Jurkat, Clone E6-1 (cell line): ENCODE results near the gene BATF.
A peak's percentile ranks its signal among the peaks of the same experiment; 100 is the strongest.

Experiments used
- DNase-seq: peaks from one replicate; pipeline ENCODE4 v3.0.0-alpha.2; 2011; ENCODE audit warnings: low read depth, low spot score
- H3K4me3 ChIP-seq: 2 replicates; pipeline ENCODE4 v1.5.1; 2011; ENCODE audit warnings: mild to moderate bottlenecking, low read length, control low read depth, moderate library complexity

Gene BATF

GRCh38 chr14:75497701-75498100, 24.6 kb upstream of the BATF start:
- DNase-seq, result no peak
- no peak overlapping the region for H3K4me3 ChIP-seq

GRCh38 chr14:75499084-75499875, 23.0 kb upstream of the BATF start:
- DNase-seq, result no peak
- no peak overlapping the region for H3K4me3 ChIP-seq

- no peak for DNase-seq
- no peak overlapping the region for H3K4me3 ChIP-seq
Observed at GRCh38 chr14:75501080-75501479, 21.2 kb upstream of the BATF start.

GRCh38 chr14:75504411-75504810, 17.9 kb upstream of the BATF start:
- no peak overlapping the region for H3K4me3 ChIP-seq
- no peak for DNase-seq

GRCh38 chr14:75506930-75507329, 15.3 kb upstream of the BATF start:
- DNase-seq, result no peak
- no peak overlapping the region for H3K4me3 ChIP-seq

GRCh38 chr14:75510547-75510946, 11.7 kb upstream of the BATF start:
- DNase-seq, result no peak
- H3K4me3 ChIP-seq, result no peak overlapping the region

- H3K4me3 ChIP-seq, result no peak overlapping the region
- no peak for DNase-seq
Observed at GRCh38 chr14:75511201-75511600, 11.1 kb upstream of the BATF start.

GRCh38 chr14:75513911-75514672, 8.2 kb upstream of the BATF start:
- DNase-seq, result no peak
- no peak overlapping the region for H3K4me3 ChIP-seq

- H3K4me3 ChIP-seq, result no peak overlapping the region
- no peak for DNase-seq
Observed at GRCh38 chr14:75514673-75515628, 7.3 kb upstream of the BATF start.

GRCh38 chr14:75515629-75515996, 6.7 kb upstream of the BATF start:
- no peak overlapping the region for H3K4me3 ChIP-seq
- no peak for DNase-seq

GRCh38 chr14:75518625-75519024, 3.6 kb upstream of the BATF start:
- no peak overlapping the region for H3K4me3 ChIP-seq
- no peak for DNase-seq

- DNase-seq, result no peak
Observed at GRCh38 chr14:75519394-75519793, 2.9 kb upstream of the BATF start.

GRCh38 chr14:75519826-75520728, 2.2 kb upstream of the BATF start:
- no peak overlapping the region for H3K4me3 ChIP-seq
- no peak for DNase-seq

More at GRCh38 chr14:75519394-75519793, 2.9 kb upstream of the BATF start:
- H3K4me3 ChIP-seq, result no peak overlapping the region

GRCh38 chr14:75520852-75521251, 1.4 kb upstream of the BATF start:
- no peak overlapping the region for H3K4me3 ChIP-seq
- DNase-seq, result no peak

- peak overlapping the region; percentile 59 for H3K4me3 ChIP-seq
Observed at GRCh38 chr14:75521415-75522199, 662 bp upstream of the BATF start.

GRCh38 chr14:75522983-75523318, 682 bp downstream of the BATF start:
- DNase-seq, result no peak
- peak overlapping the region; percentile 59 for H3K4me3 ChIP-seq

More at GRCh38 chr14:75521415-75522199, 662 bp upstream of the BATF start:
- no peak for DNase-seq

GRCh38 chr14:75523771-75524171, 1.5 kb downstream of the BATF start:
- no peak overlapping the region for H3K4me3 ChIP-seq
- no peak for DNase-seq

- no peak for DNase-seq
- H3K4me3 ChIP-seq, result no peak overlapping the region
Observed at GRCh38 chr14:75525969-75526368, 3.7 kb downstream of the BATF start.
